ENCODE data around the gene ZKSCAN1.

The ZKSCAN1 gene

DNA sequence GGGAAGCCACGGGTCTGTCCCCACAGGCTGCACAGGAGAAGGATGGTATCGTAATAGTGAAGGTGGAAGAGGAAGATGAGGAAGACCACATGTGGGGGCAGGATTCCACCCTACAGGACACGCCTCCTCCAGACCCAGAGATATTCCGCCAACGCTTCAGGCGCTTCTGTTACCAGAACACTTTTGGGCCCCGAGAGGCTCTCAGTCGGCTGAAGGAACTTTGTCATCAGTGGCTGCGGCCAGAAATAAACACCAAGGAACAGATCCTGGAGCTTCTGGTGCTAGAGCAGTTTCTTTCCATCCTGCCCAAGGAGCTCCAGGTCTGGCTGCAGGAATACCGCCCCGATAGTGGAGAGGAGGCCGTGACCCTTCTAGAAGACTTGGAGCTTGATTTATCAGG lies 8.1 kb downstream of the ZKSCAN1 start:
- H2AFZ ChIP-seq (ENCODE audit: low read length): no peak overlapping the region
- no peaks in the 10 kb centered on the region for H3K9me2 ChIP-seq (ENCODE audit: low read depth, low read length)
- peaks cover 75% of the 10 kb centered on the region for H3K36me3 ChIP-seq (ENCODE audit: insufficient read depth, low read length)
- no peak overlapping the region for H3K27ac ChIP-seq (ENCODE audit: low read depth, low read length, poor library complexity, severe bottlenecking)
- TF ChIP-seq EZH2 (IDR thresholded peaks at IDR 0.05; ENCODE audit: borderline replicate concordance, low read length): no peak
- H3K4me1 ChIP-seq (ENCODE audit: insufficient read depth, low read length, severe bottlenecking): no peaks in the 10 kb centered on the region
- no peaks in the 10 kb centered on the region for H4K20me1 ChIP-seq (ENCODE audit: insufficient read depth, low read length)
- H3K27me3 ChIP-seq (ENCODE audit: insufficient read depth, low read length): no peaks in the 10 kb centered on the region
- H3F3A ChIP-seq (ENCODE audit: insufficient read depth, low read length): 0 out of 2 replicates have a peak, but pooled peaks cover 3% of the 10 kb centered on the region
- H3K4me2 ChIP-seq (ENCODE audit: low read length): no peak overlapping the region
- no peaks in the 10 kb centered on the region for H3K9me3 ChIP-seq (ENCODE audit: low read length)
- peaks cover 21% of the 10 kb centered on the region for H3K79me2 ChIP-seq (ENCODE audit: insufficient read depth, low read length)
- no peak overlapping the region for H3K4me3 ChIP-seq (ENCODE audit: low read depth, low read length, poor library complexity, severe bottlenecking)
- no peak overlapping the region for H3K9ac ChIP-seq (ENCODE audit: low read length)

DNA sequence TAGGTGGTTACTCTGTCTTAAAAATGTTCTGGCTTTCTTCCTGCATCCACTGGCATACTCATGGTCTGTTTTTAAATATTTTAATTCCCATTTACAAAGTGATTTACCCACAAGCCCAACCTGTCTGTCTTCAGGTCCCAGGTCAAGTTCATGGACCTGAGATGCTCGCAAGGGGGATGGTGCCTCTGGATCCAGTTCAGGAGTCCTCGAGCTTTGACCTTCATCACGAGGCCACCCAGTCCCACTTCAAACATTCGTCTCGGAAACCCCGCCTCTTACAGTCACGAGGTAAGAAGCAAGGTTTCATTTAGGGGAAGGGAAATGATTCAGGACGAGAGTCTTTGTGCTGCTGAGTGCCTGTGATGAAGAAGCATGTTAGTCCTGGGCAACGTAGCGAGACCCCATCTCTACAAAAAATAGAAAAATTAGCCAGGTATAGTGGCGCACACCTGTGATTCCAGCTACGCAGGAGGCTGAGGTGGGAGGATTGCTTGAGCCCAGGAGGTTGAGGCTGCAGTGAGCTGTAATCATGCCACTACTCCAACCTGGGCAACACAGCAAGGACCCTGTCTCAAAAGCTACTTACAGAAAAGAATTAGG lies 8.7 kb downstream of the ZKSCAN1 start:
- Histone ChIP-seq H3K4me2 (ENCODE audit: low read length) (no peak overlapping the region), H3K79me2 (ENCODE audit: insufficient read depth, low read length) (peaks cover 16% of the 10 kb centered on the region), H3K9me2 (ENCODE audit: low read depth, low read length) (no peaks in the 10 kb centered on the region), H3K27ac (ENCODE audit: low read depth, low read length, poor library complexity, severe bottlenecking) (no peak overlapping the region), H3K4me3 (ENCODE audit: low read depth, low read length, poor library complexity, severe bottlenecking) (no peak overlapping the region), H4K20me1 (ENCODE audit: insufficient read depth, low read length) (no peaks in the 10 kb centered on the region), H3K4me1 (ENCODE audit: insufficient read depth, low read length, severe bottlenecking) (no peaks in the 10 kb centered on the region), H3K9me3 (ENCODE audit: low read length) (no peaks in the 10 kb centered on the region), H3K27me3 (ENCODE audit: insufficient read depth, low read length) (no peaks in the 10 kb centered on the region), H3K36me3 (ENCODE audit: insufficient read depth, low read length) (peaks cover 72% of the 10 kb centered on the region), H2AFZ (ENCODE audit: low read length) (no peak overlapping the region), H3F3A (ENCODE audit: insufficient read depth, low read length) (0 out of 2 replicates have a peak, but pooled peaks cover 3% of the 10 kb centered on the region), H3K9ac (ENCODE audit: low read length) (no peak overlapping the region)
- no peak for TF ChIP-seq EZH2 (IDR thresholded peaks at IDR 0.05; ENCODE audit: borderline replicate concordance, low read length)
- TF ChIP-seq, protein P1, sequence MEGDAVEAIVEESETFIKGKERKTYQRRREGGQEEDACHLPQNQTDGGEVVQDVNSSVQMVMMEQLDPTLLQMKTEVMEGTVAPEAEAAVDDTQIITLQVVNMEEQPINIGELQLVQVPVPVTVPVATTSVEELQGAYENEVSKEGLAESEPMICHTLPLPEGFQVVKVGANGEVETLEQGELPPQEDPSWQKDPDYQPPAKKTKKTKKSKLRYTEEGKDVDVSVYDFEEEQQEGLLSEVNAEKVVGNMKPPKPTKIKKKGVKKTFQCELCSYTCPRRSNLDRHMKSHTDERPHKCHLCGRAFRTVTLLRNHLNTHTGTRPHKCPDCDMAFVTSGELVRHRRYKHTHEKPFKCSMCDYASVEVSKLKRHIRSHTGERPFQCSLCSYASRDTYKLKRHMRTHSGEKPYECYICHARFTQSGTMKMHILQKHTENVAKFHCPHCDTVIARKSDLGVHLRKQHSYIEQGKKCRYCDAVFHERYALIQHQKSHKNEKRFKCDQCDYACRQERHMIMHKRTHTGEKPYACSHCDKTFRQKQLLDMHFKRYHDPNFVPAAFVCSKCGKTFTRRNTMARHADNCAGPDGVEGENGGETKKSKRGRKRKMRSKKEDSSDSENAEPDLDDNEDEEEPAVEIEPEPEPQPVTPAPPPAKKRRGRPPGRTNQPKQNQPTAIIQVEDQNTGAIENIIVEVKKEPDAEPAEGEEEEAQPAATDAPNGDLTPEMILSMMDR (IDR thresholded peaks at IDR 0.05; ENCODE audit: low read length): no peak

GRCh38 chr7:100027197-100027596 lies 11.8 kb downstream of the ZKSCAN1 start:
- Histone ChIP-seq H3F3A (ENCODE audit: insufficient read depth, low read length) (0 out of 2 replicates have a peak, but pooled peaks cover 3% of the 10 kb centered on the region), H3K4me2 (ENCODE audit: low read length) (no peak overlapping the region), H3K9ac (ENCODE audit: low read length) (no peak overlapping the region), H2AFZ (ENCODE audit: low read length) (no peak overlapping the region), H3K27ac (ENCODE audit: low read depth, low read length, poor library complexity, severe bottlenecking) (no peak overlapping the region), H3K79me2 (ENCODE audit: insufficient read depth, low read length) (no peaks in the 10 kb centered on the region), H3K27me3 (ENCODE audit: insufficient read depth, low read length) (no peaks in the 10 kb centered on the region), H3K36me3 (ENCODE audit: insufficient read depth, low read length) (peaks cover 92% of the 10 kb centered on the region), H3K9me3 (ENCODE audit: low read length) (no peaks in the 10 kb centered on the region), H3K9me2 (ENCODE audit: low read depth, low read length) (no peaks in the 10 kb centered on the region), H3K4me3 (ENCODE audit: low read depth, low read length, poor library complexity, severe bottlenecking) (no peak overlapping the region), H3K4me1 (ENCODE audit: insufficient read depth, low read length, severe bottlenecking) (no peaks in the 10 kb centered on the region), H4K20me1 (ENCODE audit: insufficient read depth, low read length) (no peaks in the 10 kb centered on the region)
- TF ChIP-seq, protein P1 (IDR thresholded peaks at IDR 0.05; ENCODE audit: low read length): no peak
- TF ChIP-seq EZH2 (IDR thresholded peaks at IDR 0.05; ENCODE audit: borderline replicate concordance, low read length): no peak

- H3K9me2 ChIP-seq (ENCODE audit: low read depth, low read length): no peaks in the 10 kb centered on the region
- H3K4me2 ChIP-seq (ENCODE audit: low read length): no peak overlapping the region
- no peak overlapping the region for H3K4me3 ChIP-seq (ENCODE audit: low read depth, low read length, poor library complexity, severe bottlenecking)
- no peaks in the 10 kb centered on the region for H4K20me1 ChIP-seq (ENCODE audit: insufficient read depth, low read length)
- no peaks in the 10 kb centered on the region for H3K27me3 ChIP-seq (ENCODE audit: insufficient read depth, low read length)
- H3F3A ChIP-seq (ENCODE audit: insufficient read depth, low read length): 0 out of 2 replicates have a peak, but pooled peaks cover 3% of the 10 kb centered on the region
- H2AFZ ChIP-seq (ENCODE audit: low read length): no peak overlapping the region
- no peak overlapping the region for H3K9ac ChIP-seq (ENCODE audit: low read length)
- H3K4me1 ChIP-seq (ENCODE audit: insufficient read depth, low read length, severe bottlenecking): no peaks in the 10 kb centered on the region
- TF ChIP-seq, protein P1 (IDR thresholded peaks at IDR 0.05; ENCODE audit: low read length): no peak
- no peak for TF ChIP-seq EZH2 (IDR thresholded peaks at IDR 0.05; ENCODE audit: borderline replicate concordance, low read length)
- H3K36me3 ChIP-seq (ENCODE audit: insufficient read depth, low read length): peaks cover 89% of the 10 kb centered on the region
- H3K27ac ChIP-seq (ENCODE audit: low read depth, low read length, poor library complexity, severe bottlenecking): no peak overlapping the region
- no peaks in the 10 kb centered on the region for H3K9me3 ChIP-seq (ENCODE audit: low read length)
- no peaks in the 10 kb centered on the region for H3K79me2 ChIP-seq (ENCODE audit: insufficient read depth, low read length)
Measured at GRCh38 chr7:100029596-100029995, 14.2 kb downstream of the ZKSCAN1 start.

Measured in OCI-LY1 (cell line).